K562 (cell line): ENCODE data around the gene GOSR1. TPM values are rescaled to one million over a fixed set of nuclear protein-coding genes. Genes with fewer than 3 reads are reported as not detected.

ENCODE experiments used
- ATAC-seq: fragments of 200-7000 bp; cut with Tn5 transposase; 3 replicates; pipeline ENCODE4 v1.9.1; 2020; ENCODE audit warnings: moderate library complexity
- BruUV-seq: library from RNA; stranded (reverse); fragments of 400-500 nt; replicated peaks from 2 replicates; lab custom pipeline; 2021; lab: Mats Ljungman, UMichigan
- CTCF ChIA-PET: fragments of 300-600 bp; formaldehyde crosslinking; extraction: SDS; loops from one replicate; lab custom pipeline; 2021; ENCODE audit warnings: low intra/inter-chr PET ratio; lab: Yijun Ruan, JAX
- POLR2A ChIA-PET: fragments of 300-600, 350-650 bp; sonication (Branson Sonifier 250); formaldehyde crosslinking; extraction: SDS; loops from one replicate; lab custom pipeline; 2021; ENCODE audit warnings: antibody characterized with exemption, inconsistent platforms; lab: Yijun Ruan, JAX
- DNase-seq, 4 experiments: peaks; one replicate each; pipeline versions ENCODE4 v3.0.0 to v3.0.0-alpha.2; 2011 to 2018; ENCODE audit warnings: low spot score in 3 of 4, mixed read lengths in 3 of 4; ENCODE audit errors: extremely low read depth in 1 of 4
- FAIRE-seq: peaks from 2 replicates; lab custom pipeline; 2011; peaks lifted over from hg19 to GRCh38; lab: Jason Lieb, UNC
- H2AFZ ChIP-seq: 2 replicates; pipeline ENCODE4 v1.6.0; 2011; ENCODE audit warnings: low read depth, low read length, control low read depth, inconsistent platforms
- H3K27ac ChIP-seq: fragments of 200-600 bp; 3 replicates; pipeline ENCODE4 v1.8.0; 2011; ENCODE audit warnings: low read depth, mild to moderate bottlenecking, control low read depth, inconsistent platforms, low read length, moderate library complexity, mixed read lengths; ENCODE audit errors: extremely low read depth
- H3K27me3 ChIP-seq, 2 experiments: fragments of 300-600 bp in 1 of 2; 2 replicates in 1 of 2; 3 replicates in 1 of 2; pipeline versions ENCODE4 v1.6.0 to v1.8.0; 2011; ENCODE audit warnings: inconsistent platforms in 2 of 2, low read length in 2 of 2, mild to moderate bottlenecking in 1 of 2, mixed read lengths in 1 of 2, moderate library complexity in 1 of 2; ENCODE audit not compliant: control insufficient read depth in 2 of 2, insufficient read depth in 2 of 2
- H3K36me3 ChIP-seq: fragments of 300-600 bp; 3 replicates; pipeline ENCODE4 v1.8.0; 2011; ENCODE audit warnings: mild to moderate bottlenecking, low read length, inconsistent platforms; ENCODE audit not compliant: control insufficient read depth, insufficient read depth
- H3K4me1 ChIP-seq, 2 experiments: fragments of 200-600 bp in 1 of 2; replicated peaks in 1 of 2; 2 replicates in 1 of 2; 3 replicates in 1 of 2; pipeline versions ENCODE4 v1.5.1 to v1.8.0; 2011; ENCODE audit warnings: inconsistent platforms in 2 of 2, low read length in 2 of 2, mild to moderate bottlenecking in 1 of 2, mixed read lengths in 1 of 2, moderate library complexity in 1 of 2; ENCODE audit not compliant: control insufficient read depth in 2 of 2, insufficient read depth in 2 of 2
- H3K4me2 ChIP-seq: 2 replicates; pipeline ENCODE4 v1.6.1; 2011; ENCODE audit warnings: low read length, control low read depth, inconsistent platforms, mixed read lengths; ENCODE audit not compliant: insufficient read depth
- H3K4me3 ChIP-seq: fragments of 200-600 bp; sonication (generic), shearing (Covaris generic); 2 replicates; pipeline ENCODE4 v1.5.1; 2016; ENCODE audit warnings: control low read depth, inconsistent platforms
- H3K79me2 ChIP-seq: fragments of 200-600 bp; 3 replicates; pipeline ENCODE4 v1.8.0; 2011; ENCODE audit warnings: low read length, inconsistent platforms; ENCODE audit not compliant: control insufficient read depth, insufficient read depth
- H3K9ac ChIP-seq, 2 experiments: 2 replicates each; pipeline versions ENCODE4 v1.6.0 to v1.6.1; 2011; ENCODE audit warnings: low read depth in 2 of 2, low read length in 2 of 2, control low read depth in 1 of 2, inconsistent platforms in 1 of 2, mild to moderate bottlenecking in 1 of 2, mixed read lengths in 1 of 2; ENCODE audit not compliant: insufficient read depth in 1 of 2
- H3K9me1 ChIP-seq: one replicate; pipeline ENCODE4 v1.6.0; 2011; ENCODE audit warnings: inconsistent platforms, mild to moderate bottlenecking, low read length, moderate library complexity; ENCODE audit not compliant: control insufficient read depth, insufficient read depth
- H3K9me3 ChIP-seq: replicated peaks from 2 replicates; pipeline ENCODE4 v1.5.1; 2011; ENCODE audit warnings: low read depth, low read length, inconsistent platforms; ENCODE audit not compliant: control insufficient read depth, insufficient read depth
- H4K20me1 ChIP-seq: replicated peaks from 2 replicates; pipeline ENCODE4 v1.6.1; 2011; ENCODE audit warnings: low read length, inconsistent platforms, mixed read lengths; ENCODE audit not compliant: control insufficient read depth, insufficient read depth
- BRCA1 ChIP-seq, 2 experiments: fragments of 450-650 bp in 1 of 2; sonication (generic) in 1 of 2; formaldehyde crosslinking in 1 of 2; IDR thresholded peaks; 2 replicates each; pipeline versions ENCODE4 v1.5.0 to v1.6.1; 2017 to 2020; ENCODE audit warnings: mild to moderate bottlenecking in 1 of 2, missing genetic modification reagents in 1 of 2
- BRD9 ChIP-seq: fragments of 450-650 bp; IDR thresholded peaks from 2 replicates; pipeline ENCODE4 v1.6.1; 2018; ENCODE audit warnings: low read depth; ENCODE audit not compliant: partially characterized antibody
- ERF ChIP-seq: fragments of 450-650 bp; formaldehyde crosslinking; IDR thresholded peaks from 2 replicates; pipeline ENCODE4 v1.4.0; 2020; ENCODE audit warnings: mild to moderate bottlenecking, mixed read lengths
- GATAD2A ChIP-seq: fragments of 450-650 bp; IDR thresholded peaks from 2 replicates; pipeline ENCODE4 v1.6.1; 2017
- ZNF197 ChIP-seq: fragments of 200-800 bp; sonication (Bioruptor generic); IDR thresholded peaks from 2 replicates; pipeline ENCODE4 v1.6.1; 2016; ENCODE audit warnings: low read depth, missing genetic modification characterization, missing compliant biosample characterization
- ZSCAN32 ChIP-seq: fragments of 450-650 bp; formaldehyde crosslinking; IDR thresholded peaks from 2 replicates; pipeline ENCODE4 v1.4.0; 2020; ENCODE audit warnings: mild to moderate bottlenecking, moderate library complexity
- WGBS: fragments of 100-300 bp; shearing (Covaris generic); methylation state at CpG from one replicate; pipeline ENCODE4 v1.1.6; 2016; ENCODE audit warnings: low coverage, mixed read lengths; ENCODE audit not compliant: insufficient coverage; ENCODE audit errors: missing lambda C conversion rate; 5-methylcytosine and 5-hydroxymethylcytosine counted together
- in situ Hi-C: fragments of 300-500 bp; cut with MboI; formaldehyde crosslinking; loops from 4 replicates; pipeline ENCODE4 v1.15.0; 2018; ENCODE audit warnings: inconsistent platforms, mixed read lengths
- intact Hi-C: fragments of 100-400 bp; cut with micrococcal nuclease; formaldehyde crosslinking; loops from 2 replicates; pipeline ENCODE4 v1.14.2; 2022
- polyA plus RNA-seq, 8 experiments: library from polyadenylated mRNA; depleted of rRNA in 4 of 8; stranded (reverse) in 5 of 8; unstranded in 3 of 8; fragments of >200 nt; fragmentation: Nextera tagmentation in 2 of 8; fragmentation: Illumina TruSeq in 1 of 8; extraction: Ambion mirVana in 2 of 8; extraction: Trizol in 1 of 8; gene quantifications; 2 replicates each; pipeline versions ENCODE4 v1.2.1 to v1.2.3, GENCODE V29; 2011 to 2014; ENCODE audit warnings: inconsistent platforms in 1 of 8, missing spikeins in 1 of 8
- total RNA-seq, 7 experiments: library from RNA; depleted of rRNA in 6 of 7; stranded (reverse); fragments of >200 nt in 6 of 7; fragmentation: Illumina TruSeq in 2 of 7; extraction: Trizol in 2 of 7; gene quantifications; 2 replicates each; pipeline versions ENCODE4 v1.2.1 to v1.2.3, GENCODE V29; 2011 to 2021; ENCODE audit warnings: low replicate concordance in 1 of 7
- TF ChIP-seq, protein P1 (sequence below): sonication (generic); formaldehyde crosslinking; IDR thresholded peaks from 2 replicates; pipeline ENCODE4 v1.8.0; 2022; ENCODE audit warnings: missing genetic modification reagents, mild to moderate bottlenecking, moderate library complexity, borderline replicate concordance
- TF ChIP-seq, protein P2 (sequence below): sonication (generic); formaldehyde crosslinking; IDR thresholded peaks from 2 replicates; pipeline ENCODE4 v1.8.0; 2022; ENCODE audit warnings: missing genetic modification reagents, mild to moderate bottlenecking, borderline replicate concordance
- TF ChIP-seq, protein P3 (sequence below): sonication (generic); formaldehyde crosslinking; IDR thresholded peaks from 2 replicates; pipeline ENCODE4 v1.8.1; 2022; ENCODE audit warnings: missing genetic modification reagents

The GOSR1 gene
- total and polyA plus RNA-seq, 9 of the 15 experiments (the other 6 are each of a cell fraction or from before 2014, with no cell fraction given): 17.6 to 95.5 (median 33.3) TPM

DNA sequence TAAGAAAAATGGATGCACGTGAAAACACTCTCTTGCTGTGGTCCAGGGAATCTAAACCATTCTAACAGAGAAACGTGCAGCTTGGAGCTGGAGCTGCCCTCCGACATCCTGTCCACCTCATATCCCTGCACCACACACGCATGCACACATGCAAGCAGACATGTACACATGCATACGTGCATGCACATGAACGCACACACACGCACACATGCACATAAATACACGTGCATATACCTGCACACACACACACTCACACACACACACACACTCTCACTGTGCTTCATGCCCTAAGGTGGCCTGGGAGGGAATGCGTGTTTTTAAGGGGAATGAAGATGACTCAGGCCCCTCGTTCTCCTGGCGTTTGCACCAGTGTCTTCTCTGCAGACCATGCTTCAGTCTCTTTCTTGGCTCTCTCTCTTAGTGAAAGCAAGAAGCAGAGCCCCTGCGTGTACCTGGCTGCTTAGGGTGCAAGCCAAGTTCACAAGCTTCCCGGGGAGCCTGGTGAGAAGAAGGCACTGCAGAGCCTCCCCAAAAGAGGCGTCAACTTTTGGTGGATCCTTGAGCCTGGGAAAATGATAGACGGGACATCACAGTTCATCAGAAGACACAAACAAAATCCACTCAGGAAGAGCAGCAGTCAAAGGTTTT is 72.8 kb downstream of the GOSR1 start:
- no peak overlapping the region for H3K4me3 ChIP-seq
- intact Hi-C loops (no loop called here), in situ Hi-C loops (loop anchor here (5.0 kb wide), 1 partner anchor 162 kb away; no protein-coding TSS in a partner anchor)
- ATAC-seq (no peak), FAIRE-seq (no peak), DNase-seq (no peak)
- CTCF ChIA-PET: no interaction called here
- no peak overlapping the region for H3K27ac ChIP-seq
- no peaks in the 10 kb centered on the region for H3K9me1 ChIP-seq
- TF ChIP-seq BRD9: no peak
- TF ChIP-seq ZSCAN32 (CRISPR knock-in tag): no peak
- TF ChIP-seq, protein P1, sequence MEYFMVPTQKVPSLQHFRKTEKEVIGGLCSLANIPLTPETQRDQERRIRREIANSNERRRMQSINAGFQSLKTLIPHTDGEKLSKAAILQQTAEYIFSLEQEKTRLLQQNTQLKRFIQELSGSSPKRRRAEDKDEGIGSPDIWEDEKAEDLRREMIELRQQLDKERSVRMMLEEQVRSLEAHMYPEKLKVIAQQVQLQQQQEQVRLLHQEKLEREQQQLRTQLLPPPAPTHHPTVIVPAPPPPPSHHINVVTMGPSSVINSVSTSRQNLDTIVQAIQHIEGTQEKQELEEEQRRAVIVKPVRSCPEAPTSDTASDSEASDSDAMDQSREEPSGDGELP (CRISPR knock-in tag): no peak
- no peak for TF ChIP-seq GATAD2A
- no peak for TF ChIP-seq BRCA1 (IDR thresholded peaks at IDR 0.05)
- no peak for TF ChIP-seq BRCA1 (CRISPR knock-in tag; IDR thresholded peaks at IDR 0.05)
- TF ChIP-seq, protein P2, sequence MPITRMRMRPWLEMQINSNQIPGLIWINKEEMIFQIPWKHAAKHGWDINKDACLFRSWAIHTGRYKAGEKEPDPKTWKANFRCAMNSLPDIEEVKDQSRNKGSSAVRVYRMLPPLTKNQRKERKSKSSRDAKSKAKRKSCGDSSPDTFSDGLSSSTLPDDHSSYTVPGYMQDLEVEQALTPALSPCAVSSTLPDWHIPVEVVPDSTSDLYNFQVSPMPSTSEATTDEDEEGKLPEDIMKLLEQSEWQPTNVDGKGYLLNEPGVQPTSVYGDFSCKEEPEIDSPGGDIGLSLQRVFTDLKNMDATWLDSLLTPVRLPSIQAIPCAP: no peak
- TF ChIP-seq, protein P3, sequence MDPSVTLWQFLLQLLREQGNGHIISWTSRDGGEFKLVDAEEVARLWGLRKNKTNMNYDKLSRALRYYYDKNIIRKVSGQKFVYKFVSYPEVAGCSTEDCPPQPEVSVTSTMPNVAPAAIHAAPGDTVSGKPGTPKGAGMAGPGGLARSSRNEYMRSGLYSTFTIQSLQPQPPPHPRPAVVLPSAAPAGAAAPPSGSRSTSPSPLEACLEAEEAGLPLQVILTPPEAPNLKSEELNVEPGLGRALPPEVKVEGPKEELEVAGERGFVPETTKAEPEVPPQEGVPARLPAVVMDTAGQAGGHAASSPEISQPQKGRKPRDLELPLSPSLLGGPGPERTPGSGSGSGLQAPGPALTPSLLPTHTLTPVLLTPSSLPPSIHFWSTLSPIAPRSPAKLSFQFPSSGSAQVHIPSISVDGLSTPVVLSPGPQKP (CRISPR knock-in tag): no peak
- TF ChIP-seq ERF (CRISPR knock-in tag): no peak
- TF ChIP-seq ZNF197 (CRISPR knock-in tag): no peak
- no peaks in the 10 kb centered on the region for H3K79me2 ChIP-seq
- H2AFZ ChIP-seq: no peak overlapping the region
- H3K36me3 ChIP-seq: no peaks in the 10 kb centered on the region
- H3K27me3 ChIP-seq: peaks cover 25 to 51% of the 10 kb centered on the region in 2 experiments
- peaks cover 15% of the 10 kb centered on the region in 2 experiments for H3K4me1 ChIP-seq
- WGBS: 13% methylated on average over 14 of the region's 15 CpGs
- H3K9ac ChIP-seq: no peak overlapping the region
- POLR2A ChIA-PET: interaction anchor here (1.0 kb wide), 1 partner anchor 9 kb away, joined by 3 read pairs; no protein-coding TSS in a partner anchor
- no peaks in the 10 kb centered on the region for H3K9me3 ChIP-seq
- BruUV-seq: no TSS peak
- no peak overlapping the region for H3K4me2 ChIP-seq
- H4K20me1 ChIP-seq: 0 out of 2 replicates have a peak, but pooled peaks cover 16% of the 10 kb centered on the region
